ENCODE results near the gene VRK3. TPM values are rescaled to one million over a fixed set of nuclear protein-coding genes. Genes with fewer than 3 reads are reported as not detected.

Gene VRK3
- total RNA-seq, 1 donor from 2014 or later: 75.3 TPM

DNA sequence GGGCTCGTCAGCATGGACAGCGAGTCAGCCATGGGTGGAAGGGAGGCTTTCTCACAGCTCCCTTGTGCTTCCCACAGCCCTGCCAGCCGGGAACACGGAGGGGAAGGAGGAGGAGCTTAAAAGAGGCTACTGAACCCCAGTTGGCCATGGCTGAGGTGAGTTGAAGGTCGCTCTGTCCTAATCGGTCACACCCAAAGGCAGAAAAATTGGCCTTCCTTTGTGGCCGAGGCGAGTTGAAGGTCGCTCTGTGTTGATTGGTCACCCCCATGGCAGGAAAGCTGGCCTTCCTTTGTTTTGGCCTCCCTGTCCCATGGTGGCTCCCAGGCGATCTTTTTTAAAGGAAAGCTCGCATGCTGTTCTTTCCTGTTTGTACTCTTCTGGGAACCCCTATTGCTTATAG is 5.8 kb upstream of the VRK3 start:
- intact Hi-C loops (cut with micrococcal nuclease): no loop called here

DNA sequence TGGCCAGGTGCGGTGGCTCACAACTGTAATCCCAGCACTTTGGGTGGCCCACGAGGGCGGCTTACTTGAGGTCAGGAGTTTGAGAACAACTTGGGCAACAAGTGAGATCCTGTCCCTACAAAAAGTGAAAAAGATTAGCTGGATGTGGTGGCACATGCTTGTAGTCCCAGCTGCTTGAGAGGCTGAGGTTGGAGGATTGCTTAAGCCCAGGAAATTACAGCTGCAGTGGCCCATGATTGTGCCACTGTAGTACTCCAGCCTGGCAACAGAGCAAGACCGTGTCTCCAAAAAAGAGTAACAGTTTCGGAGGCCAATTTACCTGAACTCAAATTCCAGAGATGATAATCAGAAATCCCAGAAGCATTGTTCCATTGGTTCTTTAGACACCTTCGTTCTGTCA is 5.1 kb upstream of the VRK3 start:
- intact Hi-C loops (cut with micrococcal nuclease): no loop called here

DNA sequence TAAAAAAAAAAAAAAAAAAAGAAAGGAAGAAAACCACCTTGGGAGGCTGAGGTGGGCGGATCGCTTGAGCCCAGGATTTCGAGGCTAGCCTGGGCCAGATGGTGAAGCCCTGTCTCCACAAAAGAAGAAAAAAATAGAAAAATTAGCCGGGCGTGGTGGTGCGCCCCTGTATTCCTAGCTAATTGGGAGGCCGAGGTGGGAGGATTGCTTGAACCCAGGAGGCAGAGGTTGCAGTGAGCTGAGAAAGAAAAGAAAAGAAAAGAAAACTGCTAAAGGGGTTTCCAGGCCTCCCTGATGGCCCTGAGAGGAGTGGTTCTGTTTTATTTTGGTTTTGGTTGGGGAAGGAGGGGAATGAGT is 1.4 kb upstream of the VRK3 start:
- intact Hi-C loops (cut with micrococcal nuclease): loop anchor here (10.0 kb wide), 1 partner anchor 698 kb away; the partner anchor contains the start of gene CLEC11A

DNA sequence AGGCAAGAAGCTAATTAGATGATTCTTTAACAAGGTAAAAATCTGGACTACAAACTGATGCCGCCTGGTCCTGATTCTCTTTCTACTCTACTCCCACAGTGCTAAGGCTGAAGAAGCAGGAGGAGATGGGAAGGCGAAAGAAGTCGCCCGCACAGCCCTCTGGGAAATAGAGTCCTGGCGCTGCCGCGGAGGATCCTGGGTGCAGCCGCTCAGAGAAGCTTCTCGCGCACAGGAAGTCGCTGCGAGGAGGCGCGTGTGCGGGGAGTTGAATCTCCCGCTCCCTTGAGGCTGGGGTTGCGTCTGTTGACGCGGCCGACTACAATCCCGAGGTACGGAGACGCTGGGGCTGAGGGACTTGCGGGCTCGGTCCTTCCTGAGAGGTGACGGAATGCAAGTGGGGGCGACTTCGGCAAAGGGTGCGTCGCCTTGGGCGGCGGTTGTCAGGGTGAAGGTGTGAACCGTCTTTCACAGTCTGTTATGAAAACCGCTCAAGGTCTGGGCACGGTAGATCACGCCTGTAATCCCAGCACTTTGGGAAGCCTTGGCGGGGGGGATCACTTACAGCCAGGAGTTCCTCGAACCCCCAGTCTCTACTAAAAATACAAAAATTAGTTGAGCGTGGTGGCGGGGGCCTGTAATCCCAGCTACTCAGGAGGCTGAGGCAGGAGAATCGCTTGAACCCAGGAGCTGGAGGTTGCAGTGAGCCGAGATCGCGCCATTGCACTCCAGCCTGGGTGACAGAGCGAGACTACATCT is 800 bp upstream of the VRK3 start, which contains the start of gene ZNF473:
ZNF473 (plus strand) TSS at position 212 of the 756 bp plus-strand sequence. CDS start 5,078 bp downstream, outside the sequence.
- intact Hi-C loops (cut with micrococcal nuclease): loop anchor here (1.0 to 10.0 kb wide), 2 partner anchors 97 to 699 kb away; partner anchors contain the start of genes ATF5, CLEC11A and NUP62

DNA sequence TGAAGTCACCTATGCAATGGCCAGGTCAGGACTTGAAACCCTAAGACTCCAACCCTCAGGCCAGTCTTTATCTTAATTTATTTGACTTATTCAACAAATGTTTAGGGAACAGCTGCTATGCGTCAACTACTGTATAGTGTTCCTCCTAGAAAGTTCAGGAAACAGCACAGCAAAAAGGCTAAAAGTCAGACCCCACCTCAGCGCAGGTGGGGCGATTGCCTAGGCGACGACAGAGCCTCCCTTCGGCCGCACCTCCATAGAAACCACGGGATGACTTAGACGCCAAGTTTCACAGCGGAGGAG is 502 bp downstream of the VRK3 start:
- intact Hi-C loops (cut with micrococcal nuclease): loop anchor here (1.0 to 10.0 kb wide), 2 partner anchors 95 to 700 kb away; partner anchors contain the start of genes ATF5, CLEC11A and NUP62

DNA sequence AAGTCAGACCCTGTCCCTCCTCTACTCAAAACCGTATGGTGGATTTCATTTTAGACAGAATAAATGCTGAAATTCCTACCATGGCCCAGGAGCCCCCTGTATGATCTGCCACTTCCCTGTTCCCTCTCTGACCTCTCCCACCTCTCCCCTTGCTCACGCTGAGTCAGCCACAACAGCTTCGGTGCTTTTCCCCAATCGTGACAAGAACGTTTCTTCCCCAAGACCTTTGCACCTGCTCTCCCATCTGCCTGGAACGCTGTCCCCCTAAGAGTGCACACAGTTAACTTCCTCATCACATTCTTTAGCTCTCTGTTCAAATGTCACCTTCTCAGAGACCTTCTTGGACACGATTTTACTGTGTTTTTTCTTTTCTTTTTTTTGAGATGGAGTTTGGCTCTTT is 2.3 kb downstream of the VRK3 start:
- intact Hi-C loops (cut with micrococcal nuclease): loop anchor here (10.0 kb wide), 1 partner anchor 702 kb away; the partner anchor contains the start of gene CLEC11A

DNA sequence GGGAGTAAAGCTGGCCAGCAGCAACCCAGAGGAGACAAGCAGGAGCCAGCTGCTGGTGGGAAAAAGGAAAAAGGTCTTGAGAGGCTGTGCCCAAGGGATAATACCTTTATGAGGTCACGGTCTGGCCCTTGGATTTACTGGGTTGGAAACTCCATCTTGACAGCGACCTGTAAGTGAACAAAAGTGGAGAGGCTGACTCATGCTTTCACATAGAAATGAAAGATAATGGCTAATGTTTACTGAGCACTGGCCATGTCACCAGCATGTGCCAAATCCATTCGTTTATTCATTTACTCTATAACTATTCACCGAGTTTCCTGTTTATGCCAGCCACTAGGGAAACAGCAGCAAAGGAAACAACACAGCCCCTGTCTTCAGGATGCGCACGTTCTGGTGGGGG is 4.7 kb downstream of the VRK3 start:
- intact Hi-C loops (cut with micrococcal nuclease): loop anchor here (10.0 kb wide), 1 partner anchor 704 kb away; the partner anchor contains the start of gene CLEC11A

DNA sequence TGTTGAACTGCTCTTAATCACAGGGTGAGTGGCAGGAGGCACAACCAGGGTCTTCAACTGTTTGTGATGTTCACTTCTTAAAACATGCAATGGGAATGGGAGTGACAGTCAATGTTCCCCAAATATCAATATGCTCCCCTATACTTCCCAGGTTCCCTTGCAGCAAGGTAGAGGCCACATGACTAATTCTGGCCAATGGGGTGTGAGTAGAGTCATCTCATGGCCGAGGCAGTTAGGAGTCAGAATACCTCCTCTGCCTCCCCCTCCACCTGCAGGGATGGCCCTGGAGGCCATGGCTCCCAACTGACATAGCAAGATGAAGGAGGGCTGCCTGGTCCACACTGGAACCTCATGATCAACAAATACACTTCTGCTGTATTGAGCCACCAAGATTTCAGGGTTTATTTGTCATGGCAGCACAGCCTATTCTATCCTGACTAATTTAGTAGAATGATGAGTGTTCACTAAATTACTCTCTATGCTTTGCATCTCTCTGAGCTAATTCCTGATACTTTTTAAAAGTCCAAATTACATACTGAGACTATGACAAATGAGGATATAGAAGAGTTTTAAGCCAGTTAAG is 8.9 kb downstream of the VRK3 start:
- intact Hi-C loops (cut with micrococcal nuclease): no loop called here

DNA sequence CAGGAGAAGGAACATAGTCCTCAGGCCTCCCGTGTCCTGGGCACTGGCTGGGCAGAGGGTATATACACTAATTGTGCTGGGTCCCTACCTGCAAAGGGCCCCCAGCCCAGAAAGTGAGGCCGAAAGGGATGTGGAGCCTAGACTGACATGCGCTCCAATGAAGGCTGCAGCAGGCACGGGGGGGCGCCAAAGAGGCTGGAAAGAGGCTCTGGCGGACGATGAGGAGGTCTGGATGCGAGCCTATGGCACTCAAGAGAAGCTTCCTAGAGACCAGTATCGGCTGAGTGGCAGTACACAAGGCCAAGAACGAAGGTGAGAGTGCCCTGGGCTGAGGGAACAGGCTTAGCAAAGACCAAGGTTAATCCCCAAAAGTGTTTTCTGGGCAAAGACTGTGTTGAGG is 16.6 kb downstream of the VRK3 start:
- intact Hi-C loops (cut with micrococcal nuclease): no loop called here

DNA sequence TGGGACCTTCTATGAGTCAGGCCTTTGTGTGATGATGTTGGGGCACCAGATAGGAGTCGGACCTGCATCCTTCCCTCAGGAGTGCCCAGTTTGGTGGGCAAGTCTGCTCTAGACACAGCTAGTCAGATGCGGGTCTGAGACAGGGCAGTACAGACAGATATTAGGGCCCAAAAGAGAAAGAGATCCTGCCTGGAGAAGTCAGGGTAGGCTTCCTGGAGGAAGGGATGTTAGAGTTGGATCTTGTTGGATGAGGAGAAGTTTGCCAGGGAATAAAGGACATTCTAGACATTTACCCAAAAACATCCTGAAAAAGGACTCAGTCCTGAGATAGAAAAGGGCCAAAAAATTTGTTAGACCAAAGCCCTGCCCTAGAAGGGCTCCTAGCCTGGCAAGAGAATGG is 17.2 kb downstream of the VRK3 start:
- intact Hi-C loops (cut with micrococcal nuclease): no loop called here

DNA sequence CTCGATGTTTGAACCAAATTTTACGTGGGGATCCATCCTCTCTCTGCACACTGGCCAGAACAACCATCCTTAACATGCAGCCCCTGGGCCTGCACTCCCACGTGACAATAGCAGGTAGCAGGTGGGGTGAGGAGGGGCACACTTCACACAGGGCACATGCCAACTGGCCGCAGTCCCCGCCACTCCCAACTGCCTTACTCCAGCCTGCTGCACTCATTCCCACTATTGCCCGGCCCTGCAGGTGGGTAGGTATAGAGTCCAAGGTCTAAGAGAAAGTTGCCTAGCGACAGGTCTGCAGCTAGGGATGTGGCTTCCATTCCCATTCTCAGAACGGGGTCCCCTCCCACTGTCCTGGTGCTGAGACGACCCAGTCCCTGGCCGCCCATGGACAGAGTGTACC is 18.0 kb downstream of the VRK3 start:
- intact Hi-C loops (cut with micrococcal nuclease): no loop called here

DNA sequence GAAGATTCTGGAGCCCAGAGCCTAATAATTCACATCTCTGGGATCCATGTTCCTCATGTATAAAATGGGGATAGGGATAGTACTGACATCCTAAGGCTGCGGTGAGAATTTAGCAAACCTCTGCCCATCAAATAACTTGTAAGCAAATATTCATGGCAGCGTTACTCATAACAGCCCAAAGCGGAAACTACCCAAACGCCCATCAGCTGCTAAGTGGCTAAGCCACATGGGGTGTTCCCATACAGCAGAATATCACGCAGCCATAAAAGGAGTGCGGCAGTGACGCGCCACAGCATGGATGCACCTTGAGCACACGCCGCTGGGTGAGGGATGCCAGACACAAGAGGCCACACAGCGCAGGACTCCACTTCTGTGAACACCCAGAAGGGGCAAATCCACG is 19.7 kb downstream of the VRK3 start:
- intact Hi-C loops (cut with micrococcal nuclease): no loop called here

DNA sequence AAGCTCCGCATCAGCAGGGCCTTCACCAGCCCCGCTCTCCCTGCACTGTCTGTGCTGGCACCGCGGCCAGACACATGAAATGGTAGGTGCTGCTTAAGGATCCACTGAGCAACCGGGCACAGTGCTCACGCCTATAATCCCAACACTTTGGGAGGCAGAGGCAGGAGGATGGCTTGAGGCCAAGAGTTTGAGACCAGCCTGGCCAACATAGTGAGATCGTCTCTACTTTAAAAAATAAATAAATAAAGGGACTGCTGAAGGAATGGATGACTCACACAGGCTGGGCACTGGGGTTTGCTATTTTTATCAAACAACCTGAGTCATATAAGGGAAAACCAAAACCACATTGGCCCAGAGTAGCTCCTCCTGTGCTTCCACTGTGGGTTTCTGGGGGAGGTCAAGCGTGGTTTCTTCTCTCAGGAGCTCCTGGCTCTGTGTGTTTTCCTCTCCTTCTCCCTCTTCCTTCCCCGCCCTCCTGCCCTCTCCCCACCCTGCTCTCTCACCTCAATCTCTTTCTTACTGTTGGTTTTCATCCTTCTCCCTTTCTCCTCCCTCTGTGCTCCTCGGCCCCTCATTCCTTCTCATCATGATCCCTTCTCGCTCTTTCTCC is 21.3 kb downstream of the VRK3 start:
- intact Hi-C loops (cut with micrococcal nuclease): no loop called here

DNA sequence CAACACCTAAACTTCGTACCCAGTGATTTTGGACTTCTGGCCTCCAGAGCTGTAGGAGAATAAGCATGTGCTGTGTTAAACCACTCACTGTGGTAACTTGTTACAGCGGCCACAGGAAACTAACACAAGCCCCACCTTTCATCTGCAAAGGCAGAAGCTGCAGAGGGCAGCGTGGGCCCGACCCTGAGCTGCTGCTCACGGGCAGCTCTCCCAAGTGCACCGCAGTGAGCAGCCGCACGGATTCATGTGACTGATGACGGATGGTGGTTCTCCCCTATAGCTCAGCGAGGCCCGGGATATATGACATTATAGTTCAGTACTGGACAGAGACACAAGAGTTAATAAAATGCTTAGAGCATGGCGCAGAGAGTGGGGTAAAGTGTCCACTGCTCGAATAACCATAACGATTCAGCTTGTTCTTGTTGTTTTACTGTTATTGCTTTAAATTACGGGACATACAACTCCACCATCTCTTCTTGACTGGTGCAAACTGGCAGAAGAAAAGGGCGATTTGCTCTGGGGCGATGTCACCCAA is 21.9 kb downstream of the VRK3 start:
- intact Hi-C loops (cut with micrococcal nuclease): no loop called here

DNA sequence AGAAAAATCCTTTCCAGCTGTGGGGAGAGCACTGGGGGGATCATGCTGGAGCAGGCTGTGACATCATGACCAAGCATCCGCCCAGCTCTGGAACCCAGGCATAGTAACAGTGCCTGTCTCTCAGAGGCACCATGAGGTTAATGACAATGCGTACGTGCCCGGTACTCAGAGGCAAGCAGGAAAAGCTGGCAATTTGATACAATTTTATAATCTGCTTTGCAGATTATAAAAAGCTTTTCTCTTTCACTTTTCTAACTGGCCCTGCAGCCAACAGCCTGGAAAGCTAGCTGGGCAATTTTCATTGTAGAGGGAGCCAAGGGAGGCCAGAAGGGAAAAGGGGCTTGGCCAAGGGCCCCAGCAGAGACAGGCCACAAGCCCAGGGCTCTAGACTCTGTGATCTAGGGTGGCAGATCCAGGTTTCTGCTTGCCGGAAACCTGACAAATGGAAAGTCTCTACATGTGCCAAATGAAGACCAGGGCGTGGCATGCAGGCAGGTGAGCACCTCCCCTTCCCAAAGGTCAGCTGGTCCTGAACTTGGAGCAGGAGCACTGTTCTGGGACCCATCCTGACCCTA is 22.7 kb downstream of the VRK3 start:
- intact Hi-C loops (cut with micrococcal nuclease): no loop called here

DNA sequence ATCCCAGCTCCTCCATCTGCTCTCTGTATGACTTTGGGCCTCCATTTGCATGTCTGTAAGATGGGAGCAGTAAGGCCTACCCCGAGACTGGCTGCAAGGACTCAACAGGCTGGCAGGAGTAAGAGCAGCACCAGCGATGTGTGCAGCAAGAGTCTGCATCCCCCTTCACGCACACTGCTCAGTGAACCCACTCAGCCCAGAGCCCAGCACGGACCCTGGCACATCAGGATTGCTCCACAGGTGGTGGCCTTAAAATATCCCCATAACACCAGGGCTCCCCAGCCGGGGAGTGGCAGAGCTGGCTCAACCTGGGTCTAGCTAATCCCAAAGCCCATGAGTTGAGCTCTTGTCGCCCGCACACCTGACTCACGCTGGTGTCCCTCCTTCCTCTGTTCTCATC is 23.4 kb downstream of the VRK3 start:
- intact Hi-C loops (cut with micrococcal nuclease): no loop called here

DNA sequence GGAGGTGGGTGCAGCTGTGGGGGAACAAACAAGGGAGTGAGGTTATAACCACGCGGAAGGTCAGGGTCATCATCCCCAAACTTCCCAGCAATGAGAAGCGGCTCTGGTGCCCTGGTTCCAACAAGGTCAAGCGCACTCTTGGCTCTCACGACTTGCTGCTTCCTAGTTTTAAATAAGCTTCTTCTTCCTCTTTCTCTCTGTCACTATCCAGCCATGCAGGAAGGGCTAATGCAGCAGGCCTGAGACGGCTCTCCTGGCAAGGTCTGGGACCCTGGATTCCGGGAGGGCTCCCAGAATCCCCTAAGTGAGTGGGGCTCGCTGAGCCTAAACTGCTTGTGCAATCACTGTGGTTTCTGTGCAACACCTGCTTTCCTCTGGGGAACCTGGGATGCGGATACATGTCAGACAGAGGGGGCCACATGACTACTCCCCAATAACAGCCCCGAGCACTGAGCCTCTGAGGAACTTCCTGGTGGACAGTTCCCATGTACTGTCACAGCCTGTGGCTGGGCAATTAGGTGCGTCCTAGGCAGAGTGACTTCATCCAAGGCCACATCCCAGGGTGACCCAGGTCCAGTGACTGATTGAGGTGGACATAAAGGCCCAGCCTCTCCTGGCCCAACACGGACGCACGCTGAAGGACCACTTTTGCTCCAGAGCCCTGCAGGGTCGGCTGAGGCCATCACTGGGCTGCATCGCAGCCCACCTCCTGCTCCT is 24.2 kb downstream of the VRK3 start:
- intact Hi-C loops (cut with micrococcal nuclease): no loop called here

DNA sequence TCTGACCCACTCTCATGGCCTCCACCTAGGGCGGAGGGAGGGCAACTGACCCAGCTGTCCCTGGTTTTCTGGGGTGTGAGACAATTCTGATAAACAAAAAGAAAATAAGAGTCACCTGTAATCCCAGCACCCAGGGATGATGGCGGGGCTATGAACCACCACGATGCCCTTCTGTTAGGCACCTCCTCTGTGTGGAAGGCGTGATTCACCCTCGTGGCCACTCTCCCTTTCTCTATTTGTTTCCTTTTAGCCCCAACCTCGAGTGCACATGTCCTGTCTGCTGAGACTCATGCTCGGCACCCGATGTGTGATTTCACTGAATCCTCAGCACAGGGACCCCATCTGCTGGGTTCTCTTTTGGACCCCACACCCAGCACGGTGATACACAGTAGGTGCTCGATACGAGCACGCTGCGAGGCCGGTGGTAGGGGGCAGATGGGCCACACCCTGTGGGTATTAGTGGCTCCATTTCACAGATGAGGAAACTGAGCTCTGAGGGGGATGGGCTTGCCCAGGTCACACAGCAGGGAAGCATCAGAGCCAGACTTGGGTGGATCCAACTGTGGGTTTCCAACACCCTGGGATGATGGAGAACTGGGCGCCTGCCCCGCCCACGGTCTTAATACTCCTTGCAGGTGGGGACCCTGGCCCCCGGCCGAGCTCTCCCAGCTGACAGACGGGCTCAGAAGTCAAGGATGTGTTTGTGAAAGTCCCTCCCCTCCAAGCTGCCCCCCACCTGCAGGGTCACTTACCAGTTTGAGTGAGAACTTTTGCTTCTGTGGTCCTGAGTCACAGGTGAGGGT is 24.9 kb downstream of the VRK3 start:
- intact Hi-C loops (cut with micrococcal nuclease): no loop called here

DNA sequence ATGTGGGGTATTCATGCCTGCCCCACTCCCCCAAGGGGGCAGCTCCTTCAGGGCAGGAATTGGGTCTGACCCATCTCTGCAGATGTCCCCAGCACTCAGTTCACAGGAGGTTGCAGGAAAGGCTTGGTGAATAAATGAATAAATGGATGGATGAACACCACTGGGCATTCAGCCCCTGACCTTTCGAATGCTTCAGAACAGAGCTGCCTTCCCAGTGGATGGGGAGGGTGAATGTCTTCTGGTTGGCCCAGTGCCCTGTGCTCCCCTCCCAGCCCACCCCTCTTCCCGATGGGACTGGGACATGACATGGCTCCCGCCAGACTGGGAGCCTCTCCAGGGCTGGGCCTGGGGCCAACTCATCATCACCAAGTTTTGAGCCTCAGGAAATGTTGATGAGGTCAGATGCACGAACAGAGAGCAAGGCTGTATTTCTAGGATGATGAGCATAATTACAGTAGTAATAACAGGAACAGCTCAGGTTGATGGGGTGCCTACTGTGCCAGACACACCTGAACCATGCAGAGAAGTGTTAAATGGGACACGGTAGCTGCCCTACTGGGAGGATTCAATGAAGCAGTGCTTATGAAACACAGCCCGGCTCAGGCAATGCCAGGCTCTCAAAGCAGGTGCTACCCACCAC is 25.7 kb downstream of the VRK3 start:
- intact Hi-C loops (cut with micrococcal nuclease): no loop called here

DNA sequence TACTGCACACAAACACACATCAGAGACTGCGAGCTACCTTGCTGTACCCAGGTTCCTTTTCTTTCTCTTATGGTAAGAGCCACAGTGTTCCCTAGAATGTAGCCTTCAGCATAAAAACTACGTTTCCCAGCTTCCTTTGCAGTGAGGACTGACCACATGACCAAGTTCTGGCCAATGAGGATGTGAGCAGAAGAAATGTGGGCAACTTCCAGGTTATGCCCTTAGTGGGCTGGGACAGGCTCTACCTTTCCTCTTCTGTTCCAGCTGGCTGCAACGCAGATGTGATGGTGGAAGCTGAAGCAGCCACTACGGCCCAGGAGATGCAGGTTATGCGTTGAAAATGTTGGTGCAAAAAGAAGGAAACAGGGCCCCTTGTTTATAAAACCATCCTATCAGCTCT is 27.5 kb downstream of the VRK3 start:
- intact Hi-C loops (cut with micrococcal nuclease): no loop called here
